H9 (cell line): Measurements from ENCODE around the gene GCNA. TPM values are rescaled to one million over a fixed set of nuclear protein-coding genes. Genes with fewer than 3 reads are reported as not detected.

Source experiments
- DNase-seq: peaks from one replicate; pipeline ENCODE4 v3.0.0-alpha.2; 2017
- H2AFZ ChIP-seq: one replicate; pipeline ENCODE4 v1.6.1; 2013; ENCODE audit warnings: mild to moderate bottlenecking, low read length, control low read depth, moderate library complexity
- H2AK5ac ChIP-seq: 2 replicates; pipeline ENCODE4 v1.6.1; 2013; ENCODE audit warnings: low read length, control low read depth, mixed read lengths; ENCODE audit not compliant: insufficient read length
- H2BK120ac ChIP-seq: one replicate; pipeline ENCODE4 v1.6.1; 2013; ENCODE audit warnings: low read depth, mild to moderate bottlenecking, low read length, control low read depth, inconsistent platforms; ENCODE audit not compliant: poor library complexity, severe bottlenecking
- H2BK12ac ChIP-seq: 2 replicates; pipeline ENCODE4 v1.6.1; 2013; ENCODE audit warnings: low read length, control low read depth, mixed read lengths, low read depth; ENCODE audit not compliant: insufficient read length
- H2BK15ac ChIP-seq: 2 replicates; pipeline ENCODE4 v1.6.1; 2013; ENCODE audit warnings: low read depth, low read length, control low read depth
- H2BK20ac ChIP-seq: one replicate; pipeline ENCODE4 v1.6.1; 2013; ENCODE audit warnings: low read depth, mild to moderate bottlenecking, low read length, control low read depth, inconsistent platforms; ENCODE audit not compliant: poor library complexity, severe bottlenecking
- H2BK5ac ChIP-seq: 2 replicates; pipeline ENCODE4 v1.6.1; 2013; ENCODE audit warnings: low read length, control low read depth, mixed read lengths; ENCODE audit not compliant: insufficient read length
- H3K14ac ChIP-seq: 2 replicates; pipeline ENCODE4 v1.6.1; 2013; ENCODE audit warnings: low read length, control low read depth; ENCODE audit not compliant: insufficient read depth
- H3K18ac ChIP-seq: 2 replicates; pipeline ENCODE4 v1.6.1; 2013; ENCODE audit warnings: low read depth, mild to moderate bottlenecking, mixed read lengths, low read length, control low read depth; ENCODE audit not compliant: insufficient read length
- H3K23ac ChIP-seq: 2 replicates; pipeline ENCODE4 v1.6.1; 2013; ENCODE audit warnings: low read length, control low read depth, mixed read lengths, low read depth; ENCODE audit not compliant: insufficient read length
- H3K23me2 ChIP-seq: 2 replicates; pipeline ENCODE4 v1.6.1; 2013; ENCODE audit warnings: low read depth, mild to moderate bottlenecking, mixed read lengths, low read length, control low read depth; ENCODE audit not compliant: insufficient read length, poor library complexity, severe bottlenecking
- H3K27ac ChIP-seq: 2 replicates; pipeline ENCODE4 v1.5.1; 2013; ENCODE audit warnings: low read length, control low read depth, mixed read lengths, low read depth; ENCODE audit not compliant: insufficient read length
- H3K27me3 ChIP-seq: 2 replicates; pipeline ENCODE4 v1.6.1; 2013; ENCODE audit warnings: low read length, control low read depth, inconsistent platforms; ENCODE audit not compliant: insufficient read depth
- H3K4ac ChIP-seq: 2 replicates; pipeline ENCODE4 v1.6.1; 2013; ENCODE audit warnings: low read depth, mild to moderate bottlenecking, control low read depth, inconsistent platforms, low read length, moderate library complexity
- H3K4me1 ChIP-seq: 2 replicates; pipeline ENCODE4 v1.6.1; 2013; ENCODE audit warnings: low read length, control low read depth, inconsistent platforms; ENCODE audit not compliant: insufficient read depth
- H3K4me2 ChIP-seq: 2 replicates; pipeline ENCODE4 v1.6.1; 2013; ENCODE audit warnings: low read length, control low read depth, mixed read lengths; ENCODE audit not compliant: insufficient read length, insufficient read depth
- H3K56ac ChIP-seq: 2 replicates; pipeline ENCODE4 v1.6.1; 2013; ENCODE audit warnings: low read depth, mild to moderate bottlenecking, mixed read lengths, low read length, control low read depth; ENCODE audit not compliant: insufficient read length
- H3K79me1 ChIP-seq: 2 replicates; pipeline ENCODE4 v1.6.1; 2013; ENCODE audit warnings: low read depth, mild to moderate bottlenecking, moderate library complexity, low read length, control low read depth, inconsistent platforms; ENCODE audit not compliant: insufficient read depth, poor library complexity, severe bottlenecking
- H3K79me2 ChIP-seq: 2 replicates; pipeline ENCODE4 v1.6.1; 2013; ENCODE audit warnings: low read length, control low read depth, inconsistent platforms; ENCODE audit not compliant: insufficient read depth
- H3K9ac ChIP-seq: 2 replicates; pipeline ENCODE4 v1.6.1; 2013; ENCODE audit warnings: low read length, control low read depth, mixed read lengths; ENCODE audit not compliant: insufficient read length; ENCODE audit errors: extremely low read depth
- H3K9me3 ChIP-seq: one replicate; pipeline ENCODE4 v1.6.1; 2013; ENCODE audit warnings: low read depth, low read length, inconsistent platforms; ENCODE audit not compliant: control insufficient read depth
- H3T11ph ChIP-seq: one replicate; pipeline ENCODE4 v1.6.1; 2013; ENCODE audit warnings: mild to moderate bottlenecking, low read length, control low read depth, inconsistent platforms
- H4K20me1 ChIP-seq: one replicate; pipeline ENCODE4 v1.6.1; 2013; ENCODE audit not compliant: control insufficient read depth, insufficient read length, insufficient read depth
- H4K5ac ChIP-seq: 2 replicates; pipeline ENCODE4 v1.6.1; 2013; ENCODE audit warnings: low read depth, mild to moderate bottlenecking, mixed read lengths, low read length, control low read depth; ENCODE audit not compliant: insufficient read length
- H4K8ac ChIP-seq: replicated peaks from 2 replicates; pipeline ENCODE4 v1.6.1; 2013; ENCODE audit warnings: low read length, control low read depth, mixed read lengths, low read depth; ENCODE audit not compliant: insufficient read length
- H4K91ac ChIP-seq: 2 replicates; pipeline ENCODE4 v1.6.1; 2013; ENCODE audit warnings: low read depth, mild to moderate bottlenecking, moderate library complexity, mixed read lengths, low read length, control low read depth; ENCODE audit not compliant: insufficient read length
- H3K27ac Mint-ChIP-seq, 3 experiments: 2 replicates in 2 of 3; 3 replicates in 1 of 3; pipeline ENCODE4 v1.8.0; 2020 to 2021; ENCODE audit warnings: mixed read lengths in 3 of 3, mild to moderate bottlenecking in 1 of 3, moderate library complexity in 1 of 3
- H3K27me3 Mint-ChIP-seq: 2 replicates; pipeline ENCODE4 v1.8.0; 2021; ENCODE audit warnings: low read depth, mild to moderate bottlenecking, moderate library complexity, mixed read lengths
- H3K36me3 Mint-ChIP-seq, 3 experiments: 2 replicates in 2 of 3; 3 replicates in 1 of 3; pipeline ENCODE4 v1.8.0; 2020 to 2021; ENCODE audit warnings: low read depth in 3 of 3, mixed read lengths in 3 of 3; ENCODE audit not compliant: insufficient read depth in 1 of 3
- H3K4me1 Mint-ChIP-seq, 2 experiments: 2 replicates each; pipeline ENCODE4 v1.8.0; 2020; ENCODE audit warnings: mixed read lengths in 2 of 2
- H3K4me3 Mint-ChIP-seq, 2 experiments: 2 replicates in 1 of 2; 3 replicates in 1 of 2; pipeline ENCODE4 v1.8.0; 2020 to 2021; ENCODE audit warnings: mild to moderate bottlenecking in 2 of 2, mixed read lengths in 2 of 2, moderate library complexity in 1 of 2
- H3K9me3 Mint-ChIP-seq, 2 experiments: 2 replicates in 1 of 2; 3 replicates in 1 of 2; pipeline ENCODE4 v1.8.0; 2020; ENCODE audit warnings: mild to moderate bottlenecking in 2 of 2, mixed read lengths in 2 of 2, moderate library complexity in 1 of 2
- CTCF ChIP-seq: fragments of 200-600 bp; sonication (generic); conservative IDR thresholded peaks from 3 replicates; pipeline ENCODE4 v1.8.0; 2021; ENCODE audit warnings: antibody characterized with exemption, mild to moderate bottlenecking
- WGBS: extraction: QIAGEN DNeasy Blood & Tissue Kit; methylation state at CpG from one replicate; pipeline ENCODE4 v1.1.7; 2013; ENCODE audit warnings: missing lambda C conversion rate, low lambda C conversion rate, mixed read lengths; ENCODE audit not compliant: insufficient read length; ENCODE audit errors: extremely low coverage; 5-methylcytosine and 5-hydroxymethylcytosine counted together
- total RNA-seq: library from RNA; stranded (reverse); gene quantifications from 2 replicates; pipeline ENCODE4 v1.2.1, GENCODE V29; 2021

Gene GCNA
- total RNA-seq, 1 experiment from 2014 or later: 0.96 TPM

GRCh38 chrX:71625471-71625870, 47.2 kb downstream of the GCNA start:
- Mint-ChIP-seq H3K9me3 (peaks cover 69 to 75% of the 10 kb centered on the region in 2 experiments), H3K4me1 (peaks cover 2 to 9% of the 10 kb centered on the region in 2 experiments; a peak in 1 of 4 replicates)
- no peak overlapping the region for H4K91ac ChIP-seq

More at GRCh38 chrX:71625471-71625870, 47.2 kb downstream of the GCNA start:
- H4K8ac ChIP-seq: no peak overlapping the region
- no peaks in the 10 kb centered on the region for H3K79me1 ChIP-seq
- no peak overlapping the region for H2BK12ac ChIP-seq
- no peak overlapping the region for H2BK120ac ChIP-seq
- Mint-ChIP-seq H3K4me3 (no peak overlapping the region; a peak in 1 of 5 replicates), H3K36me3 (peaks cover 0 to 6% (median 2%) of the 10 kb centered on the region in 3 experiments; a peak in 4 of 7 replicates), H3K27ac (no peak overlapping the region), H3K27me3 (no peaks in the 10 kb centered on the region)
- H3K79me2 ChIP-seq: no peaks in the 10 kb centered on the region
- no peak overlapping the region for H3K18ac ChIP-seq
- H3K27me3 ChIP-seq: no peaks in the 10 kb centered on the region
- H3K9me3 ChIP-seq: peaks cover 30% of the 10 kb centered on the region
- H3T11ph ChIP-seq: no peak overlapping the region
- no peak for DNase-seq
- H4K5ac ChIP-seq: no peak overlapping the region
- H2AFZ ChIP-seq: no peak overlapping the region
- H3K9ac ChIP-seq: no peak overlapping the region
- no peak overlapping the region for H3K4ac ChIP-seq
- no peak overlapping the region for H3K27ac ChIP-seq
- no peak overlapping the region for H2BK20ac ChIP-seq
- no peaks in the 10 kb centered on the region for H3K23me2 ChIP-seq
- H3K4me1 ChIP-seq: no peaks in the 10 kb centered on the region
- H2BK15ac ChIP-seq: no peak overlapping the region
- H3K4me2 ChIP-seq: no peak overlapping the region
- no CpG with 5 or more reads among the region's 5 CpGs for WGBS
- H4K20me1 ChIP-seq: no peaks in the 10 kb centered on the region
- H3K14ac ChIP-seq: no peak overlapping the region
- H2BK5ac ChIP-seq: no peak overlapping the region
- H3K56ac ChIP-seq: no peak overlapping the region
- no peak for TF ChIP-seq CTCF
- H2AK5ac ChIP-seq: no peak overlapping the region
- H3K23ac ChIP-seq: no peak overlapping the region
